ENCODE measurements around the gene OR6B3.
"Not testable (repeated sequence)": the region's sequence is repeated elsewhere in the genome, so short reads cannot be mapped to it uniquely, and the experiment has no call there.

Gene OR6B3

DNA sequence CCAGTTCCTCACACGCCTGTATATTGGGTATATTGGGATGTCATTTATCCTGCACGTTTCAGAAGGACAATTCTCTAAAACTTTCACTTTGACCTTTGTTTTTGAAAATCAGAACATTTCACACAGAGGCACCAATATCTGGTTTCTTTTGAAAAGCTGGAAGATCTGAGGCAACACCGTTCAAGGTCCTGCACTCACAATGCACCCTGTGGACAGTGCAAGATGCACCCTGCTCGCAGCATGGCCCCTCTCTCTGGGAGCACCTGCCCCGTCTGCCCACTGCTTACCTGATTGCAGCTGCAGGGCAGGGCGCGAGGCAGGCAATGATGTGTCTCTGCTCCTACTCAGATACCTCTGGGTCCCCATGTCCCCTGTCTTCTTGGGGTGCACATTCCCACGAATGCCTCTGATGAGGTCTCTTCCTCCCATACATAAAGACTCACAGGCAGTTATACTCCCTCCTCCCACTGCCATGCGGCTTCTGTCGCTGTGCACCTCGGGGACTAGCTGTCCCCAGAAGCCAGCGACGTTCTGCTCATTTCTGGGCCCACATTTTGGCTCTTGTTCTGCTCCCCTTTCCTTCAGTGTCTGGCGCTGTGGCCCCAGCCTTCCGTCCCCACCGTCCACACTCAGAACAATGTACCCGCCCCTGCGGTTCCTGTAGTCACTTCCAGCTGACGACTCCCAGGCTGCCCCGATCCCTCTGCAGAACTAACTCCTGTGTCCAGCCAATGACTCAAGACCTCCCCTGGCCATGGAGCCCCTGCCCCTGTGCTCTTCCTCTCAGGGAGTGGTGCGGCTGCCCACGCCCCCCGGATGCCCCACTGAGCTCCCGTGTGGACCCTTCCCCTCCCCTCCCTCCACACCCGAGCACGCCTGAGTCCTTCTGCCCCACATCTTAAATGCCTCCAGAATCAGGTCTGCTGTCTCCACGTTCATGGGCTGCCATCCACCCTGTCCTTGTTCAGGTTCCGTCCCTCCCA is at the start of gene OR6B3:
TSS of gene OR6B3 (minus strand) at position 349 of the 983 bp plus-strand sequence.
- DNase-seq: no peak

DNA sequence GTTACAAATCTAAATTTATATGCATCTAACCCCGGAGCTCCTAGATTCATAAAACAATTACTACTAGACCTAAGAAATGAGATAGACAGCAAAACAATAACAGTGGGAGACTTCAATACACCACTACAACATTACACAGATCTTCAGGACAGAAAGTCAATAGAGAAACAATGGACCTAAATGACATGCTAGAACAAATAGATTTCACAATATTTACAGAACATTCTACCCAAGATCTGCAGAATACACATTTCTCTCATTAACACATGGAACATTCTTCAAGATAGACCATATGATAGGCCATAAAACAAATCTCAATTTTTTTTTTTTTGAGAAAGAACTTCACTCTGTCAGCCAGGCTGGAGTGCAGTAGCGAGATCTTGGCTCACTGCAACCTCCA is 45.0 kb upstream of the OR6B3 start:
- no peak for DNase-seq

DNA sequence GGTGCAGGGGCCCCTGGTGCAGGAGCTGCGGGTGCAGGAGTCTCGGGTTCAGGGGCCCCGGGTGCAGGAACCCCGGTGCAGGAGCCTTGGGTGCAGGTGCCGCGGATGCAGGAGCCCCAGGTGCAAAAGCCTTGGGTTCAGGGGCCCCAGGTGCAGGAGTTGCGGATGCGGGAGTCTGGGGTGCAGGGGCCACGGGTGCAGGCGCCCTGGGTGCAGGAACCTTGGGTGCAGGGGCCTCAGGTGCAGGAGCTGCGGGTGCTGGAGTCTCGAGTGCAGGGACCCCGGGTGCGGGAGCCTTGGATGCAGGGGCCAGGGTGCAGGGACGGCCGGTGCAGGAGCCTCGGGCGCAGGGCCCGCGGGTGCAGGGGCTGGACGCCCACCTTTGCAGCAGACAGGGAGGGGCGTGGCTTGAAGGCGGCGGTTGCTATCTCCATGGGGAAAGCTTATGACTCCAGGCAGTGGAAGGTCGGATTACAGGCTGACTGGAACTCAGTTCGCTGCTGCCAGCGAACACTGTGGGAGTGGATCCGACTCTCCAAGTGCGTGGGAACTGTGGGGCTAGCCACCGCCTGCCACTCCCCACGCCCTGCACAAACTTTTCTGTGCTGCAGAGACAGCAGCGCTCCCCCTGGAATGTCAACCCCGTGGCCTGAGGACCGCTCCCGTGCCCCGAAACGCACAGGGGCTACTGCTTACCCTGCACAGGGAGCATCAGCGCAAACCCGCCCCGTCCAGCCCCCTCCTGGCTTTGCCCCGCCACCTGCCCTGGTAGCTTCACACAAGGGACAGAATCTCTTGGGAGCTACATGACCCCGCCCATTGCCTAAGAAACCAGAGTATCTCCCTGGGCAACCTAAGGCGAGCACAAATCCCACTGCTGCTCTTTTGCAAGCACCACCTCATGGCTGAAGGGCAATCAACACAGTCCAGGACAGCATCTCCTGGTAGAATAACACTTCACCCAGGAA is 42.5 kb upstream of the OR6B3 start:
- DNase-seq: no peak

DNA sequence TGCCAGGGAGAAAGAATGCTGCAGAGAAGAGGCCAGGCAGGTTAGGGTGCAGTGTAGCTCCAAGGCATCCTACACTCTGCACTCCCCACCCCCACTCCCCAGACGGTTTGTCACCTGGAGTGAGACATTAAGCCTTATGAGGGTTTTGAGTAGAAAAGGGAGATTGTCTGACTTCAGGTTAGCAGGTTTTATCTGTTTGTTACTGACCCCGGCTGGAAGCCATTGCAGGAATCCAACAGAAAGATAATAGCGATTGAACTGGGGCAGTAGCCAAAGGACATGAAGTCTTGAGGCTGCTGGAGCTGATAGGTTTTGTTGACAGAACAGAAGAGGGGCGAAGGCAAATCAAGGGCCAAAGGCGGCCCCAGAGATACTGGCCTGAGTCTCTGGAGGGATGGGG is 36.0 kb upstream of the OR6B3 start:
- DNase-seq: no peak

DNA sequence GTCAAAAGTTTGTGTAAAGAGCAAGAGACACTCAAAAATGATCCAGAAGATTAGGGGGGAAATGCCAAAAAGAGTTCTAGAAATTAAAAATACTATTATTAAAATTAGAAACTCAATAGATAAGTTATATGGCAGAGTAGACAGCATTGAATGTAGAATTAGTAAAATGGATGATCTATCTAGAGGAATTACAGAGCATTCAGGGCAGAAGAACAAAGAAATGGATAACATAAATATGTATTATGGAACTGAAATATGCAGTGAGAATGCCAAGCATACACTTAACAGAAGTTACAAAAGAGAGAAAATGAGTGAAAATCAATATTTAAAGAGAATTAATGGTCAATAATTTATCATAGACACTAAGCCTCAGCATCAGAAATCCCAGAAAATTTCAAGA is 33.2 kb upstream of the OR6B3 start:
- DNase-seq: no peak

DNA sequence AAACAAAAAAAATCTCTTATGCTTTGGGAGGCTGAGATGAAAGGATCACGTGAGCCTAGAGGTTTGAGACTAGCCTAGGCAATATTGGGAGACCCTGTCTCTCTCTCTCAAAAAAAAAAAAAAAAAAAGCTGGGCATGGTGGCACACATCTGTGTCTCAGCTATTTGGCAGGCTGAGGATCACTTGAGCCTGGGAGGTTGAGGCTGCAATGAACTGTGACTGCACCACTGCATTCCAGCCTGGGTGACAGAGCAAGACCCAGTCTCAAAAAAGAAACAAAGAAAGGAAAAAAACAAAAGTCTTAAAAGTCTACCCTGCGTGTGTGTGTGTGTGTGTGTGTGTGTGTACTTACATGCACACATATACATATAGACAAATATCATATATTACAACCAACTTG is 25.3 kb upstream of the OR6B3 start:
- no peak for DNase-seq

DNA sequence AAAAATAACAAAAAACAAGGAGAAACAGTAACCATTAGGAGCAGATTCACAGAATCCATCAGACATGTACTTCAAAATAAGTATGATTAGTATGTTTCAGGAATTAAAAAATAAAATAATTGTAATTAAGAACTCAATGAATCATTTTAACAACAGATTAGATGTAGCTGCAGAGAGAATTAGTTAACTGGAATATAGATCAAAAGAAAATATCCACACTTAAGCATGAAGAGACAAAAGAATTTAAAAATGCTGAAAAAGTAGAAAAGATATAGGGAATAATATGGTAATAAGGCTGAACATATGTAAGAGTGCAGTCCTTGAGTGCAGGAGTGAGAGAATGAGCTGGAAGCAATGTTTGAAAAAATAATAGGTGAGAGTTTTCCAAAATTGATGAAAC is 24.1 kb upstream of the OR6B3 start:
- no peak for DNase-seq

DNA sequence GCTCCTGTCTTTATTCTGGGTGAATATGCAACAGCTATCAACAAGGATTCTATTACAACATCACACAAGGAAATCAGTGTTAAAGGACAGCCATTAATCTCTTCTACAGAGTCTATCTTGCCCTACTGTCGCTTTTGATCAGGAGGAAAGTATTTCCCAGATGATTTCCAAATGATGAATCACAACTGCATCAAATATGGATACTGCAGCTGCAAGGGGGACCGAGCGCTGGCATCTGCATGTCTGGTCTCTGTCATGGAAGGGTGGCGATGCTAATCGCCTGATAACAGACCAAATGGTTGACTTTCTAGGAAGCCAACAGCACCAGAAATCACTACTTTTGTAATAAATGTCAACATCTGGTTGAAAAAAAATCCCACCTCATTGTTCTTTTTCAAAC is 21.2 kb upstream of the OR6B3 start:
- no peak for DNase-seq

DNA sequence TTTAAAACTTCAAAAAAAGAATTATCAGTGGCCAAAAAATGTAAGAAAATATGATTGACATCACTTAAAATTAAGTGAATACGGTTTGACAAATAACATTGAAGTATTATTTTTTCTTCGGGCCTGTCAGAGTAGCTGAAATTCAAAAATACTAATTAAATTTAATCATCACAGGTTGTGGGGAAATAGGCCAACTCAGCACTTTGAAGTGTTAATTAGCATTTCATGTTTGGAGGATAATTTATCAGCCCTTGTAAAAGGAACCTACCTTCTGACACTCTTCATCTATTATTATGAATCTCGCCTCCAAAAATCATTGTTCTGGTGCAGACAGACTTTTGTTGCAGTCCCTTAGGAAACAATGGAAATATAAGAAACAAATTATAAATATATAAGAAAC is 17.6 kb upstream of the OR6B3 start:
- no peak for DNase-seq

DNA sequence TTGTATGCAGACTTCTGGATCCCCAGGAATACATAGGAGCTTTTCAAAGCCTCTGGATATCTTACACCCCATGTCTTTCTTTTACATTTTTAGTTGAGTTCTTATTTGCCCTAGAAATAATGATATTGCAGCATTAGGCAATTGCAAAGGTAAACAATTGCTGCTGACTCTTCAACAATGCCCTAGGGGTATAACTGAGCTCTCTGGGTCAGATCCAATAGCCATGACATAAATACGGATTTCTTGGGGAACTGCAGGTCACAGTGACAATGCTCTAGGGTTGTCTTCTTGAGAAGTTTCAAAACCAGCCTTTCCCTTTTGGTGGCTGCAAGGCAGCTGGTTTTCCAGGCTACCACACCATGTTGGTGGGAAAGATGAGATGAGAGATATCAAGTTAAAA is 16.5 kb upstream of the OR6B3 start:
- DNase-seq: no peak

DNA sequence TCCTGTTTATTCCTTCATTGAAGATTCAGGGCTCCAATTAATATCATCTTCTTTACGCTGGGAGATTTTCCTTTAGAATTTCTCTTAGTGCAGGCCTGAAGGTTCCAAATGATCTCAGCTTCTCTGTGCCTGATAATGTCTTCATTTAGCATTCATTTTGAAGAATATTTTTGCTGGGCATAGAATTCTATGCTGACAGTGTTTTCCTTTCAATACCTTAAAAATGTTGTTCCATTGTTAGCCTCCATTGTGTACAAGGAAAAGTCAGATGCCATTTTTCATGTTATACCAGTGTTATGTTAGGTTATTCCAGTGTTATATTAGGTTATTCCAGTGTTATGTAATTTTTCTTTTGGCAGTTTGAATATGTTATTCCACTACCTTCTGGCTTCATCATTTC is 14.9 kb upstream of the OR6B3 start:
- DNase-seq: no peak

DNA sequence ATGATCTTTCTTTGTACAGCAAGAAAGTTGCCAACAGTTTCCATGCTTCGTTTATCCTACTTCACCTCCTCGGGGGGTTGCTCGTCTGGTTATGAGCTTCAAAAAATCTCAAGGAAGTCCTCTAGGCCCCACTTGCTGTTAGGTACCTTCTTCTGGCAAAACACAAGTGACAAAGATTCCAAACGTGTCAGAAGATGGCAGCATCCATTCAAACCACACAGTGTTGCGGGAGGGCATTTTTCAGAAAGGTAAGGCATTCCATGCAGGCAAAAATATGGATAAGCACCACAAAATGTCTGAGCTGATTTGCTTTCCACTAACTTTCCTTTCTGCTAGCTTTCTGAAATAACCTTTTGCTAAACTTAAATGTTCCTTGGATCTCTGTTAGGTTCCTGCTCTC is 13.2 kb upstream of the OR6B3 start:
- DNase-seq: no peak

DNA sequence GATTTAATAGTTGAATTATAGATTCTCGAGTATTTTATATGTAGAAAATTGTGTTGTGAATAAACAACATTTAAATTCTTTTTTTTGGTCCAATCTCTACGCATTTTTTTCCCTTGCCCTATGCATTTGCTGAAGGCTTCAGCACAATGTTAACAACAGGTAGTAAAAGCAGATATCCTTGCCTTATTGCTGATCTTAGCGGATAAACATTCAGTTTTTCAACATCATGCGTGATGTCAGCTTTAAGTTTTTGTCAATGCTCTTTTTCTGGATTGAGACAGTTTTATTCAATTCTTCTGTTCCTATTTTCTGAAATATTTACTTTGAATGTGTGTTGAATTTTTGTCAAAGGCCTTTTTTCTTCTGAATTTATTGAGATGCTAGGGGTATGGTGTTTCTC is 11.6 kb upstream of the OR6B3 start:
- DNase-seq: no peak

DNA sequence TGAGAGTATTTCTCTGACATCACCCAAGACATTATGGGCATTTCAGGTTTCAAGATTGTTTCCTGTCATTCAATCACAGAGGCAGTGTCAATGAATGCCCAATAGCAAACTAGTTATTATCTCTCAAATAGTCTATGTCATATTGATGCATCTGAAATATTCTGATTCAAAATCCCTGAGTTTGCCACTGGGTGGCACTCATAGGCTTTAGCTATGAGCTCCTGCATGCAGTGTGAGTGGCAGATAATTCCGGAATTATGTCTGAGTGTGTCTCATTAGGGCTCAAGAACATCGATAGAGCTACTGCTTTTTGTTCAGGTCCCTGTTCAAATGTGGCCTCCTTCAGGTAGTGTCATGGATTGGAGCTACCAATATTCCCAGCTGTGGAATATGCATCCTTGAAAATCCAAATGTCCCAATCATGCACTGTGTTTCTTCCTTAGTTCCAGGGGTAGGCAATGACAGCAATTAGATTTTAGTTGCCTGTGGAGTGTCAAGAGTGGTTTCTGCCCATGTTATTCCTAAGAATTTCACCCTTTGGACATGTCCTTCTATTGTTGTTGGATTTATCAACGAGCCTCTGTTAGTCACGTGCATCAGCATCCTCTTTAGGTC is 7.8 kb upstream of the OR6B3 start:
- DNase-seq: peak; percentile 77

DNA sequence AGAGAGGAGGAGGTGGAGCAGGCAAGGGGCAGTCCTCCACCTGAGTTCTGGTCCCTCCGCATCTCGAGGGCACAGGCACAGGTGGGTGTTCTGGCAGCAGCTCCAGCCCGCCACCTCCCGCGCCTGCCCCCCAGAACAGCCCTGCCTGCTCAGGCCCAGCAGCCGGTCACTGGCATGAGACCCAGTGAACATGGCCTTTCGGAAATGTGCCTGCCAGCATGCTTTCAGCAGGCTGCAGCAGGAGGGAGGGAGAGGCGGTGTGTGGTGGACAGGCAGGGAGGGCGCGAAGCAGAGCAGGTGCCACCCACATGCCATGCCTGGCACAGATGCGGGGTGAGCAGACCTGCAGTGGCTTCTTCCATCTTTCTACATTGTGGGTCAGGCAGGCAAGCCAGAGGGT is 3.4 kb upstream of the OR6B3 start:
- DNase-seq: no peak

DNA sequence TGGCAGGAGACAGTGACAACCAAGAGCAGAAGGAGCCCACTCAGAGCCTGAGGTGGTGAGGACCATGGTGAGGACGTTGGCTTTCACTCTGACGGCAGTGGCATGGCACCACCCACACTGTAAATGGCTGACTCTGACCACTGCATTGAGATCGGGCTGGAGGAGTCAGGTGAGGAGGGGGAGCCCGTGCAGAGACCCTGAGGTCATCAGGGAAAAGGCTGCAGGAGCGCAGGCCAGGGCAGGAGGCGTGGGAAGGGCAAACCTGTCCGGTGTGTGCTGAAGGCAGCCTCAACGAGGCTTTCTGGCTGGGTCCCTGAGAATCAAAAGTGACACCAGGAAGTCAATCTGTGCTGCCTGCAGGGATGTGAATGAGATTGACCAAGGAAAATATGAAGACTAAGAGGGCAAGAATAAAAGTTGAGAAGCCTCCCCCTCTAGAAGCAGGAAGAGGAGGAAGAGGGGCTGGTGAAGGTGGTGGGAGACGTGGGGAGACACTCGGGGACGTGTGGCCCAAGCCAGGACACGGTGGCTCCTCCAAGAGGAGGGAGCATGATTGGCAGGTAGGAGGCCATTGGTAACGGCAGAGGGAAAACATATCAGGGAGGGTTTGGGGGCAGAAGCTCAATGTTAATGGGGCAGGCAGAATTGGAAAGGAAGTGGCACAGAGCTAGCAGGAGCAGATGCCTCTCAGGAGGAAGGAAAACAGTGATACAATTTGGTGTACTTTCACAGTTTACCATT is 2.0 kb upstream of the OR6B3 start:
- no peak for DNase-seq

DNA sequence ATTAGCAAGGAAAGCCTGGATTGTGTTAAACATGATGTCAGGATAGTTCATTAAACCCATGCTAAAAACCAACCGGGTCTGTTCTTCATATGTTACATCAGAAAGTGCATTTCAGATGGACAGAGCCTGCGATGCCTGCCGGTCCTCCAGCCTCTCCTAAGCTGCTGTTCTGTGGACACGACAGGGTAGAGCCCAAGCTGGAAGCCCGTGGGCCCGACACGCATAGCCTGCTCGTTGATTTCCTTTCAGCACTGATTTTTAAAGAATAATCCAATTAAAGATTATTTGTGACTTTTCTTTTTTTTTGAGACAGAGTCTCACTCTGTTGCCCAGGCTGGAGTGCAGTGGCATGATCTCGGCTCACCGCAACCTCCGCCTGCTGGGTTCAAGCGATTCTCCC is 797 bp downstream of the OR6B3 start:
- no peak for DNase-seq

DNA sequence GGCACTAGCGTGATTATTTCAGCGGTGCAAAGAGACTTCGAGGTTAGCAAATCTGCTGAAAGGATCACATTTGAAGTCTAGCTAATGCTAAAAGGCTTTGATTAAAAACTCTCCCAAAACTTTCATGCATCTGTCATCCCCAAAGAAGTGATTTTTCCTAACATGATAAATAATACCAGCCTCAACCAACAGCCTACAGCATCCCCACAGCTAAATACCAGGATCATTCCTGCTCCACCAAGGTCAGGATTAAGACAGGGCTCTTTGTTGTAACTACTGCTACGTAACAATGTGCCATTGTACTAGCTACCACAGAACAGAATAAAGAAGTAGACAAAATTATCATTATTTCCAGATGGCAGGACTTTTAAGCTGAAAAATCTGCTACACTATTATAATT is 1.6 kb downstream of the OR6B3 start:
- DNase-seq: no peak

DNA sequence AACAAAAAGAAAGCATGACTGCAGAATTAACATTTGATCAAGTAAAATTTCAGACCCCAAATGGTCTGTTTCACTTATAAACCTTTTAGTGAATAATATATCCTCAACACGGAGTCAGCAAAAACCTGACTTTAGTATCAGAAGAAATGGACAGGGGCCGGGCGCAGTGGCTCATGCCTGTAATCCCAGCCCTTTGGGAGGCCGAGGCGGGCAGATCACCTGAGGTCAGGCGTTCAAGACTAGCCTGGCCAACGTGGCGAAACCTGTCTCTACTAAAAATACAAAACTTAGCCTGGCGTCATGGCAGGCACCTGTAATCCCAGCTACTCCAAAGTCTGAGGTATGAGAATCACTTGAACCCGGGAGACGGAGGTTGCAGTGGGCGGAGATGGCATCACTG is 3.0 kb downstream of the OR6B3 start:
- no peak for DNase-seq

DNA sequence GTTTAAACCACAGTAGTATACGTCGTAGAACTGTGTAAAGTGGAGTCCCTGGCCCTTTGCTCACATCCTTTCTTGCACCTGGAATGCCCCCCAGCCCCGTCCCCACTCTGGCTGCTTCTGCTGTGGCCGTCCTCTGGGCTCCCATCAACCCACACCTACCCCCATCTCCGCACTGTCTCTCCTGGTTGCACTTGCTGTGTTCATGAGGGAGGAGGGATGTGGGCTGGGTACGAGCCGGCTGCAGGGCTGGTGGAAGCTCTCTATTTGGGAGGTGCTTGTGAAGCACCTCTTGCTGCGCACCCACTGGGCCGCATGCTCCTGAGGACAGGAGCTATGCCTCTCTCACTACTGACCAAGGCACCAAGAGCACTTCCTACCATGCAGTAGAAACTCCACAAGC is 5.1 kb downstream of the OR6B3 start:
- DNase-seq: no peak

DNA sequence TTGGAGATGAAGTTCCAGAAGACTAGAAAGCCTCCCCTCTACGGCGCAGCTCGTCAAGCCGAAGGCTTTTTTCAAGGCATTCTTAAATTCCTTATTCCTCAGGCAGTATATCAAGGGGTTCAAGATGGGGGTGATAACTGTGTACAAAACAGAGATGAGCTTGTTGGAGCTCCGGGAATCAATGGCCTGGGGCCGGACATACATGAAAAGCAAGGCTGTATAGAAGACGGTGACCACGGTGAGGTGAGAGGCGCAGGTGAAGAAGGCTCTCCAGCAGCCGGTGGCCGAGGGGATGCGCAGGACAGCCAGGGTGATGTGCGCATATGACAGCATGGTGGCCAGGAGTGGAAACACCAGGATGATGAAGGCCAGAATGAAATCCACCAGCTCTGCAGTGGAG is 8.2 kb downstream of the OR6B3 start:
- no peak for DNase-seq

DNA sequence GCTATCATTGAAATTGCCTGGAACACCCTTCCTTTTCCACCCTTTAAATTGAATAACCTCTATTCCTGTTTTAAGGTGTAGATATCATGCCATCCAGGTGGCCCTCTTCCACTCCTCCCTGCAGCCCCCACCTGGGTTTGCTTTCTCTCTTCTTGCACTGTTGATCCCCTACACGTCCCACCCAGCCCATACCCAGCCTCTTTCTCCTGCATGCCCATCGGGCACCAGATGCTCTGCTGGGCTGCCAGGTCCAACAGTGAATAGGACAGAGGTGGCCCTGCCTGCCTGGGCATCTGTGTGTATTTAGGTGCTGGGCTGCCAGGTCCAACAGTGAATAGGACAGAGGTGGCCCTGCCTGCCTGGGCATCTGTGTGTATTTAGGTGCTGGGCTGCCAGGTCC is 9.2 kb downstream of the OR6B3 start:
- DNase-seq: not testable (repeated sequence)

Data from NCI-H1694 (cell line).